Measurements from ENCODE around the gene BRINP2.

BRINP2 gene

DNA sequence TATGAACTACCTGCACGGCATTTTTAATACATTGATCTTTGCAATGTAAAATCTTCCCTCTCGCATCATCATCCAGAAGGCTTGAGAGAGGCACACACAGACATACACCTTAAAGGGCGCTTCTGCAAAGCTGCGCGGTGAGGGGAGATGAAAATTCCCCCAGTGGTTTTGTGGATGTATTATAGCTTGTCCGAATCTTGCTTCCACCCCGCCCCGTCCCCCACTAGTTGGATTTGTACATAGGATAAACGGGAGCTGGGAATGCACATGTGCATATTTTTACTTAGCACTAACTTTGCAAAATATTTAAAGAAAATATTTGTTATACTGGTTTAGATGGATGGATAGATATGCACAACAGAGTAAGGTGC is 5.7 kb upstream of the BRINP2 start:
- no peak for DNase-seq (ENCODE audit: low read depth in 2 of 2, low spot score in 1 of 2)

DNA sequence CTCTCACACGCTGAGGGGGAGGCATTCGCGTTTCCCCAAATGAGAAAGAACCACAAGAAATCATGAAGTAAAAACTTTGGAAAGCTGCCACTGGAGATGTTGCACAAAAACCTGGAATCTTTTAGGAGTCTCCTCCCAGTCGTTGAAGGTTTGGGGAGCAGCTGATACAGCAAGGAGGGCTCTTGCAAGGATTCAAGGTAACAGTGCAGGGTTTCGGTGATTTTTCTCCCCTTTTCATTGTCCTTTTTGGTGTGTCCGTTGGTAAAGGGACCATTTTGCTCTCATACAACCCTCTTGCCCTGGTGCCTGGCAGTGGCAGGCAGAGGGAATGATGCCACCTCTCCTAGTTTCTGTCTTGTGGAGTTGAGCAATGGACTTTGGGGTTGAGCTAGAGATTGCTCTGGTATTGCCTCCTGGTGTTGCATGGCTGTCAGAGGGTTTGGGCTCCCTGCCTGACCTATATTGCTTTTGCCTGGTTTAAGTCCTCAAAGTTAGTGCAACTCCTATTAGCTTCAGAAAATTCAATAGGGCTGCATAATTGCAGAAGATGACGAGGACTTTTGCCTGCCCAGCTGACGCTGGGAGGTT is 872 bp downstream of the BRINP2 start:
- DNase-seq (ENCODE audit: low read depth in 2 of 2, low spot score in 1 of 2): no peak

DNA sequence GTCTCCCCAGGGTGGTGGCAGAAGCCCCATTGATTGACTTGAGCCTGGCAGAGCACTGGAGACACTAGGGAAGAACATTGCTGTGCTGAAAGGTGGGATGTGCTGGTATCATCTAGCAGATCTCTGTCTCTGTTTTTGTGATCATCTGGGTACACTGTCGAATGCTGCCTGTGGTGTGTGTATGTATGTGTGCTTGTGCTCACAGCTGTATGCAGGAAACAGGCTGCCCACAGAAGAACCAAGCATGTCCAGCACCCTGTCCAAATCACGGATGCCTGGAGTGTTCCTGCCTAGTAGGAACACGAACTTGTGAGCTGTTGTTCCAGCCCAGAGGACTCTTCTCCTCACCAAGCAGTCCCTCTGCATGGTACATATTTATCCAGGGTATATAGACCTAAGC is 1.5 kb downstream of the BRINP2 start:
- DNase-seq (ENCODE audit: low read depth in 2 of 2, low spot score in 1 of 2): no peak

DNA sequence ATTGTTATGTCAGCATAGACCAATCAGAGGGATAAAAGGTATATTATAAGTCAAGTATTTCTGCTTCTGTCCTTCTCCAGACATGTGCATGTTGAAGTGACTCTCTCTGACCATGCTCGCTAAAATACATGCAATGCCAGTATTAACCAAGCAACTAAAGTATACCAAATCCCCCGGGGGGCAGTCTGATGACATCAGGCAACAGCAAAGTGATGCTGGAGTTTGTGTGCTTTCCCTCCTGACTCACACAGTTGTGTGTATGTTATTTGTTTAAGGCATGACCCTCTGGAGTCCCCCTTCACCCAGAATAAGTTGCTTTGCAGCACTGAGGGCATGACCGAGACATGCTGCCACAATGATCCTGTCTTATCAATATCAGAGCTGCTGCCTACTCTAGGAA is 2.1 kb downstream of the BRINP2 start:
- no peak for DNase-seq (ENCODE audit: low read depth in 2 of 2, low spot score in 1 of 2)

DNA sequence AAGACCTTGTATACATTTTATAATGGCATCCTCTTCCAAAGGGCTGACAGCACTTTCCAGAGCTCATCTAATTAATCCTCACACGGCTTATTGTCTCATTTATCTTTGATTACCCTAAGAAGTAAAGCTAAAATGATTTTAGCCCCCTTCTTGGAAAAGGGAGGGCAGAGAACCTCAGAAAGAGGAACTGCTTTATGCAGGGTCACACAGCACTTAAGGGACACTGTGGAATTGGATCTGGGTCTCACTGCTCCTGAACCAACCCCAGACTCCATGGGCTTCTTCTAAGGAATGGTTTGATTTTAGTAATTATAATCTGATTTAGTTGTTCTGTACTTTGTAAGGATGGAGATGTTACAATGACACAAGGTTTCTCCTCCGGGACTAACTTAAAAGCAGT is 3.2 kb downstream of the BRINP2 start:
- no peak for DNase-seq (ENCODE audit: low read depth in 2 of 2, low spot score in 1 of 2)

DNA sequence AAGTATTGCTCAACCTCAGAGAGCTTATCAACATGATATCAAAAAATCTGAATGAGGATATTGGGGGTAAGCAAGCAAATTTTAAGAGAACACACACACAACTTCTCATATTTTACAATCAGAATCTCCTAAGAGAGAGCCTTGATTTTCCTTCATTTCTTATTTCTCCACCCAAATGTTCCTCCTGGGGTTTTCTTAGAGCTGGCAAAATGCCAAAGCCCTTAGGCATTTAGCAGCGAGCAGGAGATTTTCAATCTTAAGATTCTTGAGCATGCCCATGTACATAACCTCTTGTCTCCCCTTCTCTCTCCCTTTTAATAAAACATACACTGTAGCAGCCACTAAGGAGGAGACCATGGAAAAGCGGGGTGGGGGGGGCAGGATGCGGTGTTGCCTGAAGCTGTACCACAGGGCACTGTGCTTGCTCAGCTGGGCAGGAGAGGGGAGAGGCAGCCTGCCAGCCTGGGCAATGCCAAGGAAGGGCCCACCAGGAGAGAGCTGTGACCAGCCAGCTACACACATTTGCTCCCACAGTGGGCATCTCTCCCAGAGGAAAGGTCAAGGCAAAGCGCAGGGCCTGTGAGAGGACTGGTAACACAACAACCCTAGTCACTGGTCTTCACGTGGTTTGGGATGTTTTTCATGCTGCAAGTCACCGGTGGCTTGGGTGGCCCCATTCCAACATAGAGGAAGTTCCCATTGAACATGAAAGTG is 4.3 kb downstream of the BRINP2 start:
- DNase-seq (ENCODE audit: low read depth in 2 of 2, low spot score in 1 of 2): no peak

DNA sequence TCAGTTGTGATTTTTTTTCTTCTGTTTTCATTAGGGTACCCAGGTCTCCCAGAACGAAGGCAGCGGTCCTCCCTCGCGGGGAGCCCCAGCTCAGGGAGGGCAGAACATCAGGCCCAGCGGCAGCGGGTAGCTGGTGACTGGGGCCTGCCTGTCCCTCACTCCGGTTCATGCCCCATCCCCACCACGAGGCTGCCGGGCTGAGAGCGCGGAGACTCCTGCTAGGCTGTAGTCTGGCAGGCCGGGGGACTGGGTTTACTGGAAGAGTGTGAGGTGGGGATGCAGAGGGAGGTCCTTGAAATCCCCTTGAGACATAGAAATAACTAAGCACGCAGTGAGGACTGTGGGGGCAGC is 10.5 kb downstream of the BRINP2 start:
- no peak for DNase-seq (ENCODE audit: low read depth in 2 of 2, low spot score in 1 of 2)

DNA sequence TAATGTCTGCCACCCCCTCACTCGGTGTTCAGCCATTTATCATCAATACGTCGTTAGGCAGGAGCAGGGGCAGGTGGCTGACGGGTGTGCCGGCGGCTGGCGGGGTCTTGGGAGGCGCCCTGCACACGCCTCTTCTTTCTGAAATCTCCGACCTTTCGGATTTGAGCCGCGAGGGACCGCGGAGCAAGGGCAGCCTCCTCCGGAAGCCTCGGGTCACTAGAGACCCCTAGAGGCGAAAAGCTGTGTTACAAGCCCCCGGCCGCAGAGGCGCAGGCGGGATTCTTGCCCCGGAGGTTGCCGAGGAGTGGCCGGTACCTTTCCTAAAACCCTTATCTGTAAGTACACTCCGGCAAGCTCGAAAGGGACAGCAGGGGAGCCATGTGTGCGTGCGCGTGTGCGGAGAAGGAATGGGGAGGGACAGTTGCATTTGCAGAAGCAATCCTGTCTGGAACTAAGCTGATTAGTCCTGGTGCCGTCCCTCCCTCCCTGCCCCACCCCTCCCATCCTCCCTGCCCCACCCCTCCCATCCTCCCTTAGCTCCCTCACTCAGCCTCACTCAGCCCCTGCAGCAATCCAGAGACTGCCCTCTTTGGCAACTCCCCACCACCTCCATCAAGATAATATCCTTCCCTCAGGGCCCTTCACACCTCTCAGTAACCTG is 11.0 kb downstream of the BRINP2 start:
- DNase-seq (ENCODE audit: low read depth in 2 of 2, low spot score in 1 of 2): no peak

DNA sequence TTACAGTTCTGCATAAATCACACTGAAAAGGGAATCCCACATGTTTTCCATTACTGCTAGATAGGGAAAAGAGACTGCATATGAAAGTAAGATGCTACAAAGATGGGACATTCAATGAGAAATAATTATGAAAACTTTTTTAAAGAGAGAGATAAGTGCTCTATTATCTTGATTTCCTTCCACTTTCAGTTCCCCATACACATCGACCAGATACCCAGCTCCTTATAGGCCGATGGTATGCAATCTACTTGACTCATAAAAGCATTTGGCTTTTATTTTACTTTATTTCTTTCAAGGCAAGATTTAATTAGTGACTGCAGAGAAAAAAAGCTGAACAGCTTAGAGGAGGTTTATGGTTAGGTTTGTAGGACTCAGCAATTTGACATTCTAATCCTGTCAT is 13.1 kb downstream of the BRINP2 start:
- no peak for DNase-seq (ENCODE audit: low read depth in 2 of 2, low spot score in 1 of 2)

DNA sequence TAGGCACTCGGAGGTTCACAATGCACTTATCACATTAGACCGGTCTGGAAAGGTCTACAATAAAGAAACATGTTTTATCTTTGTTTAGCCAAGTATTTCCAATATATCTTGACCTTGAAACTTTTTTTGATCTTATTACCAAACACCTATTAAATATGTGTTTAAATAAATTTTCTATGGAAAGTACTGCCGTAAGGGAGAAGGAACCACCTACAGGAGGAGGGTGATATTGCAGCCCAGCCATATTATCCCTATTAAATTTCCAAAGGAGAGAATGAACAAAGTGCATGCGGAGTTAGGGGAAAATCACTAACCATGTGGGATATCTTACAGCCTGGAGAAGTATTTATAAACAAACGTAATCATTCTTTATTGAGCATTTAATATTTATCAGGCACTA is 14.5 kb downstream of the BRINP2 start:
- DNase-seq (ENCODE audit: low read depth in 2 of 2, low spot score in 1 of 2): no peak

DNA sequence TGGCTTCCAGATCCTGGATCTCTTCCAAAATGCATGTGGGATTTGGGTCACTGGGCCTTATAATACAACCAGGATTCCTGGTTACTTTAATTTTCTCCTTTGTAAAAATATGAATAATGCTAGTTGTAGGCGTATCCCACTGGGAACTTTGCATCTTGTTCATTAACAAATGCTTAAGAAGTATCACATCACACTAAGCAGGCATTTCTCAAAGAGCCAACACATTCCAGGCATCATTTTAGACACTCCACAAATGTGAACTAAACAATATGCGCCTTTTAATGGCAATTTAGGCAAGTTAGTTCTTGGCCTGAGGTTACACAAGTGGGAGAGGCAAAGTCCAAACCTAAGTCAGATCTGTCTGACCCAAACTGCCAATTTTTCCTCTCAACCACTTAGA is 15.9 kb downstream of the BRINP2 start:
- DNase-seq (ENCODE audit: low read depth in 2 of 2, low spot score in 1 of 2): no peak

DNA sequence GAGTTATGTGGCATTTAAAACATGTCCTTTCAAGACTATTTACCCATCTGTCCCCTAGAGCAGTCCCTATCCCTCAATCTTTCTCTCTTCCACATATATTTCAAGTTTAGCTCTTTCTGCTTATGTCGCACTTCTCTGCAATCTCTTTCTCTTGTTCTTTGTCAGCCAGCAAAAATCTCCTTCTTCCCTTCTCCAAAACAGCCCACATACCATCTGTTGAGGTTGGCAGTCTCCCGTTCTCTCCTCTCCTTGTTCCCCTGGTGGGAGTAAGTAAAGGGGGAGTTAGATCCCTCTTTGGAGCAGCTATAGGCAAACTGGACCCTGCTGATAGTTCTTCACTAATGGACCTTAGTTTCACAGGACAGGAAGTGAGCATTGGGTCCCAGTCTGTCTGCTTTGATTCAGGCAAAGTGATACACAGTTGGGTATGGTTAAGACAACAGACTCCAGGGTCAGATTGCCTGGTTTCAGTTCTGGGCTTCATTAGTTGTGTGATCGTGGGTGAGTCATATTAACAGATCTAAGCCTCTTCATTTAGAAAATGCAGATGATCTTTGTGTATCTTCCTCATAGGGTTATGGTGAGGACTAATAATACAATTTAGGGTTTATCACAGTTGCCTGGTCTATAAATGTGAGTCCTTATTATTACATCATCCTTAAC is 19.7 kb downstream of the BRINP2 start:
- no peak for DNase-seq (ENCODE audit: low read depth in 2 of 2, low spot score in 1 of 2)

DNA sequence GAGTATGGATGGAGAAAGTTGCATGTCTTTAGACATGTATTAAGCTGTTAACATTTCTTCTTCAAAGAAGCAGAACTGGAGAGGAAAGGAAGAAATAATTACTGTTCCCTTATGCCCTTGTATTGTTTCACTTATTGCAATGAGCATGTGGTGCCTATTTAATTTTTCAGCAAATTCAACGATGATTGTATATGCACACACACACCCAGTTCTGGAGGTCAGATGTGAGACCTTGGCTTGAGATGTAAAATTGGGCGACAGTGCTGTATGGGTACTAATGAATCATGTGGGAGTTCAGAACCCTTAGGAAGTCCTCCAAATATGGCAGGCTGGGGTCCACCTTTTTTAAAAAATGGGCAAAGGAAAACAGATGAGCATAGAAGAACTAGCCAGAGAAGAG is 27.5 kb downstream of the BRINP2 start:
- no peak for DNase-seq (ENCODE audit: low read depth in 2 of 2, low spot score in 1 of 2)

DNA sequence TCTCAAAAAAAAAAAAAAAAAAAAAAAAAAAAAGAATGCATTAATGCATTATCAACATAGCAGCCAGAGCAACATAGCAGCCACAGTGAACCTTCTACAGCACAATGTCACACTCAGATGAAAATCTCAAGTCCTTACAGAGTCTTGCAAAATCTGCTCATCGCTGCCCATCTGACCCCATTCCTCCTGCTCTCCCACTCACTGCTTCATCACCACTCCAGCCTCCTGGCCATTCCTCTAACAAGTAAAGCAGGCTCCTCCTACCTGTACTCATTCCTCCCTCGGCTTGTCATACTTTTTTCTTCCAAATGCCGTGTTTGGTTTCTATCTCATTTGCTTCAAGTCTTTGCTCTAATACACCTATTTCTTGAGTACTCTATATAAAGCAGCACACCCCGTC is 29.5 kb downstream of the BRINP2 start:
- DNase-seq (ENCODE audit: low read depth in 2 of 2, low spot score in 1 of 2): no peak

DNA sequence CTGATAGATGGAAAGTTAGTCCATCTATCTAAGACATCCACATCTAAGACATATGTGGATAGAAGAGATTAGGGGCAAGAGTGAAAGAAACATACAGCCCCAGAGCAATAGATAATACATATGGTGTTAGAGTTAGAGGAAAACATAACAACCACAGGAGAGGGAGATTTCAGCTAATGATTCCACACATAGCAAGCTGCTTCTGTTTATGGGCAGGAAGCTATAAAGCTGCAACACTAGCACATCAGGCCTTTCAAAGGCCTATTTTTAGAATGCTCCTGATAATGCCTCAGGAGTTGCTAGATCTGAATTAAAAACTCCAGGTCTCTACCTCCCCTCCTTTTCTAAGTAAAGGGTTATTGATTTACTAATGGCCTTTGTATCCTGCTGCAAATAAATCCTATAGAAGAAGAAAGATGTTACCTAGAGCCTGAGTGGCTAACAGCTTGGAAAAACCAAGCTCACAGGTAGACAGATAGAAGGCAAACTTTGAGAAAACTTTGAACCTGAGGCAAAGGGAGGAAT is 36.1 kb downstream of the BRINP2 start:
- DNase-seq (ENCODE audit: low read depth in 2 of 2, low spot score in 1 of 2): no peak

DNA sequence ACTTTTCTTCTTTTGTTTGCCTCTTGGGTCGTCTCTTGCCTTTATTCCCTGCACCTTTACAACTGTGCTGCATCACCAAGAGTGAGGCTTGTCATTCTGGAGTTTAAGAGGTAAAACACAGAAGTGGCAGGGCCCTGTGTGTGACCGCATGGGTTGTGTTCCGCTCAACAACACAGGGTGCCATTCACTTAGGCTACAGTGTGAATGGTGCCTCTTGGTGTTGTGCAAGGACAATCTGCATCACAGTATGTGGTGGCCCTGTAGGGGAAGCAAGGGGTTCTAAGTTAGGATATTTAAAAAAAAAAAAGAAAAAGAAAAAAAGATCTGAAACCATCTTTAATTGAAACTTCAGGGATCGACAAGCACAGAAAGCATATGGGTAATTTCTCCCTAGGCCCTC is 38.2 kb downstream of the BRINP2 start:
- DNase-seq (ENCODE audit: low read depth in 2 of 2, low spot score in 1 of 2): no peak

DNA sequence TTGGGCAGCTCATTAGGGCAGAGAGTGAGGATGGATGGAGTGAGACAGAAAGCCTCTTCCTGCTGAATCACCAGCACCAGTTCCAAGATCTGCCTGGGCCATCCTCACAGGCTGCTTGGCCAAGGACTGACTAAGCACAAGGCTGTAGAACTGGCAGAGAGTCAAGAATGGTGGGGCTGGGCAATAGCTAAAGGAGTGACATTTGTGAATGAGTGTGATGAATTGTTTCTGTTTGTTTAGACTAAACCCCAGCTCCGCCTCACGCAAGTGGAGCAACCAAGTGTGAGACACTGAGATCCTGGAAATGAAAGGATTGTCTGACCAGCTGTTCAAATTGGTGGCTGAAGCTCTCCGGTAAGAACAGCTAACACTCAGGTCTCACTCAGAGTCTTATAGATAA is 38.6 kb downstream of the BRINP2 start:
- no peak for DNase-seq (ENCODE audit: low read depth in 2 of 2, low spot score in 1 of 2)

DNA sequence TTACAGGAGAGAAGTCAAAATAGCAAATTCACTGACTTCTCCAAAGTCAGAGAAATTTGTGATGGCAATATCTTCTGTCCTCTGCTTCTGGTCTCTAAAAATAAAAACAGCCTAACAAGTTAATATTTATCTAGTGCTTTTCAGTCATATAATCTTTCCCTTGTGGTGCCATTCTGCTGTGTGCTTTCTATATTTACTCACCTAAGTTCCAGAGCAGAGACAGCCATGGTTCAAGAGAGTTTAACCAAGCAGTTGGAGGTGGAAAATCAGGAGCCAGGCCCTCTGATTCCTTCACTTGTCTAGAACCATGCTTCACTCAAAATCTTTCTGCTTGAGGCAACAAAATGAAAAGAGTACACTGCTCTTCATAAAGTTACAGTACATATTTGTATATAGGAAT is 39.3 kb downstream of the BRINP2 start:
- DNase-seq (ENCODE audit: low read depth in 2 of 2, low spot score in 1 of 2): no peak

DNA sequence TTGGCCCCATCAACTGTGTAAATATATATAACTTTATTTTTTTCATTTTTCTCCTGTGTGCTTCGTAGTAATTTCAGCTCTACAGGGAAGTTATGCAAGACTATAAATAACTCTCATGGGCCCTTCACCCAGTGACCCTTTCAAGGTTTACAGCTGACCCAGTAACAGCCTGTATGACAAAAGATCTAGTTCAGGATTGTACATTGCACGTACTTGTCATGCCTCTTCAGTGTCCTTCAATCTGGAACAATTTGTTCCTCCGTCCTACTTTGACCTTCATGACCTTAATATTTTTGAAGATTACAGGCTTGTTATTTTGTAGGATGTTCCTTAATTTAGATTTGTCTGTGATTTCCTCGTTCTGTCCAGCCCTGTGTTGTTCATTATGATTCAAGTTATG is 40.5 kb downstream of the BRINP2 start:
- DNase-seq (ENCODE audit: low read depth in 2 of 2, low spot score in 1 of 2): no peak

DNA sequence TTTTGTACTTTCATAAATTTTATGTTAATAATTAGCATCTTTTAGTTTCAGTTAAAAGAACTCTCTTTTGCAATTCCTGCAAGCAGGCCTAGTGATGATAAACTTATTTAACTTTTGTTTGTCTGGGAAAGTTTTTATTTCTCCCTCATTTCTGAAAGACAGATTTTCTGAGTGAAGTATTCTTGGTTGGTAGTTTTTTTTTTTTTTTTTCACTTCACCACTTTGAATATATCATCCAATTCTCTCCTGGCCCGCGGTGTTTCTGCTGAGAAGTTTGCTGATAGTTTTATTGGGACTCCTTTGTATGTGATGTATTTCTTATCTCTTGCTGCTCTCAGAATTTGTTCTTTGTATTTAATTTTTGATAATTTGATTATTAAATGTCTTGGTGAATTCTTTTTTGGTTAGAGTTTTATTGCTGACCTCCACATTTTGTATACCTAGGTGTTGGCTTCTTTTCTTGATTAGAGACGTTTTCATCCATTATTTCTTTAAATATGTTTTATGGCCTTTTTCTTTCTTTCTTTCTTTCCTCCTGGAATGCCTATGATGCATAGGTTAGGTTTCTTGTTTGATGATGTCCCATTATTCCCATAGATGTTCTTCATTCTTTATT is 45.9 kb downstream of the BRINP2 start:
- DNase-seq (ENCODE audit: low read depth in 2 of 2, low spot score in 1 of 2): no peak

DNA sequence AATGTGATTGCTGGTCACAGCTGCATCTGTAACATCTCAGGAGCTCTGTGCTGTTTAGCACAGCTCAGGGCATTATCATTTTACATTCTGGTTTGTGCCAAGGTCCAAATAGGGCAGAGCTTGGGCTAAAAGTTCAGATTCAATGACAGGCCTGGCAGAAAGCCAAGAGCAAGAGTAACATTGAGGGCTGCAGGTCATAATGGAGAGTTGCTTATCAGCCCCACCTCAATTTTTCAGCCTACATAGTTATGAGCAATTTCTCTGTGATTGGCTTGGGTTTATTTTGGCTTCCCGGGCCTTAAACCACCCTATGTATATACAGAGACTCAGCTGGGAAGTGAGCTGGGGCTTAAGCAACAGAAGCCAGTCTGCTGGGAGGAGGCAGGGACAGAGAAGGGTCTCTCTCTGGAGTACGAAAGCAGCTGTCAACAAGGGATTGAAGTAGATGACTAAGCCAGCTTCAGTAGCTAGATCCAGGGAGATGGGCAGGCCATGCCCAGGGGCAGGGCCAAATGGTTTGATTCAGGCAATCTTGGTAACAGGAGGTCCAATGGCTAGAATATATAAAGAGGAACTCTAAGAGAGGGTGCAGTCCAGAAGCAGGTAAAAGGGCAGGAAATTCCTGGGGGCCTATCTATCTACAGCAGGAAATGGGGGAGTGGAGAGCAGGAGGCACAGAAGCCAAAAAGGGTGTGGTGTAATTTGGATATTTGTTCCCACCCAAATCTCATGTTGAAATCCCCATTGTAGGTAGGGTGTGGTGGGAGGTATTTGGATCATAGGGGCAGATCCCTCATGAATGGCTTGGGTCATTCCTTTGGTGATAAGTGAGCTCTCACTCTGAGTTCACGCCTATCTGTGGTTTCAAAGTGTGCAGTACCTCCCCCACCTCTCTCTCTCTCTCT is 49.0 kb downstream of the BRINP2 start:
- DNase-seq (ENCODE audit: low read depth in 2 of 2, low spot score in 1 of 2): no peak
